NCI-H2107 (cell line): ENCODE results near the gene TMEM43.

Source experiments
- DNase-seq: peaks from one replicate; lab custom pipeline; 2025; lab: John Stamatoyannopoulos, UW

Gene TMEM43

GRCh38 chr3:14178247-14179113 is 53.6 kb downstream of the TMEM43 start, which contains the start of the genes LSM3 and XPC:
Gene LSM3, plus strand, starts transcription at chr3:14178817. Its CDS starts 44 bp downstream, at chr3:14178861.
Gene XPC, minus strand, starts transcription at chr3:14178601. Its CDS starts 33 bp downstream, at chr3:14178568.
- DNase-seq = peak; percentile 90

DNA sequence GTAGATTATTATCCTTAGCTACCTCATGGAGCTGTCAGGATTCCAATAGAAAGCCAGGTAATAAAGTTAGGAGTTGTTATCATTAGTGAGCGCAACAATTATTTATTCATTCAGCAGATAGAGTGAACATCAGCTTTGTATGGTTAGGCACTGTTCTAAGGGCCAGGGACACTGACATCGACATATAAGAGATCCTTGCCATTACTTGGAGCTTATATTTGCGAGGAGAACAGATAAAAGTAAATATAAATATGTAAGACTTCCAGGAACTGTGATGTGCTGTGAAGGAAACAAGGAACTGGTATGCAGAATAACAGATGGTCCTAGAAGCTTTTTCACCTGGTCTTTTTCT is 54.2 kb downstream of the TMEM43 start:
- no peak for DNase-seq

GRCh38 chr3:14179795-14180194 is 54.9 kb downstream of the TMEM43 start:
- no peak for DNase-seq

DNA sequence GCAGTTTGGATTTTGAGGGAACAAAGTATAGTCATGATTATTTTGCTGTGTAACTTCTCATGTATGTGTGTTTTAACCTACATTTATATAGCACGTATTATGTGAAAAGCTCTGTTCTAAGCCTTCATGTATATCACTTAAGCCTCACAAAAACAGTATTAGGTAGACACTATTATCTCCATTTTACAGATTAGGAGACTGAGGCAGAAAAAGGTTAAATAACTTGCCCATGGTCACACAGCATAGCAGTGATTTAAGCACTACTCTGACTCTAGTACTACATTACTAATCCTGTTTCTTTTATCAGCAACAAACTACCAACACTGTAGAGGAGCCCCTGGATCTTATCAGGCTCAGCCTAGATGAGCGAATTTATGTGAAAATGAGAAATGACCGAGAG is 56.4 kb downstream of the TMEM43 start:
- no peak for DNase-seq

DNA sequence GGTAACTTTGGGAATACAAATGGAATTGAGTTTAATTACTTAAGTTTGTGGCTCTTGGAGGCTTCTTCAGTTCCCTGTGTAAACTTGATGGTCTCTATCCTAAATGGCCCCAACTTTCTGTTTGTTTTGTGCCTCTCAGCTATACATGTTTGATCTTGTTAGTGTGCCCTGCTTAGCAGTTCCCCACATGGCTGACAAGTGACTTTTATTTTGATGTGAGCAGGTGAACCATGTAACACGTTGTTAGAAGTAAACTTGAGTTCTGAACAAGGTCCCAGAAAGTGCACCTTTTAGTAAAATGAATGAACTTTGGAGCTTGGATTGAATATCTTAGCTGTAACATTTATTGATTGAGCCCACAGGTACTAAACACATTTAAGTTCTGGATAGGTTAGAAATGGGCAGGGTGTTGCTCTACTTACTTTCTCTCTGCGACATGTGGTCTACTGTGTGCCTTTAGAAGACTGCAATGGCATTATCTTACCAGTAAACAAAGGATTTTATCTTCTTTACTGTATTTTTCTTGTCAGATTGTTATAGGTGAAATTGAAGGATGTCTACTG is 58.2 kb downstream of the TMEM43 start:
- DNase-seq = no peak

DNA sequence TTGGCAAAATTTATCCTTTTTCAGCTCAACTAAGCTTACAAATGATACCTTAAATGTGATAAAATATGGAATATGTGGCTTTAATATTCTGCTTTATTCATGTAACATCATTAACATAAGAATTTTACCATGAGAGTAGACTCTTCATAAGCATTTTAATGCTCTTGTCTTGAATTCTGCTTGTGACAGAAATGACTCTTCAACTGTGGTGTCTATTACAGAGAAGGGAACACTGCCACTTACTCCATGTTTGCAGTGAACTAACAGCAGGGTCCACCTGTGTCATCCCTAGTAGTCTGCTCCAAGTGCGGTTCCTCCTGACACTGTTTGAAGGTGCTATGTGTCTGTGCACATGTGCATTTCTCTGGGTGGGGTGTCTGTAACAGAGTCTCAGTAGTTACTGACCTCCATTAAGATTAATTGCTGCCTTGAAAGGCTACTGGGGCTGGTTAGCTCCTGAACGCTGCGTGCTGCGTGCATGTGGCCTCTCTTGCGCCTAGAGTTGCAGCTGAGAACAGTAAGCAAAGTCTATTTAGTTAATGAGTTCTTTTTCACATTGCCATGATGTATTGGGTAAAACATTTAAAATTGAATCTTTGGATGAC is 62.1 kb downstream of the TMEM43 start:
- DNase-seq = no peak

GRCh38 chr3:14188041-14188754 is 63.3 kb downstream of the TMEM43 start:
- DNase-seq = no peak
